ENCODE data around the gene GMPR. TPM values are rescaled to one million over a fixed set of nuclear protein-coding genes. Genes with fewer than 3 reads are reported as not detected.
A peak's percentile ranks its signal among the peaks of the same experiment; 100 is the strongest.

GMPR gene
- total RNA-seq, 2 experiments from 2014 or later, result not detected

- Histone ChIP-seq H3K4me1 (ENCODE audit: insufficient read depth, low read length, poor library complexity, severe bottlenecking) (peaks cover 3% of the 10 kb centered on the region), H3K36me3 (ENCODE audit: insufficient read depth, low read length) (no peaks in the 10 kb centered on the region), H3K79me2 (ENCODE audit: insufficient read depth, low read depth, low read length) (no peaks in the 10 kb centered on the region), H3K9me2 (ENCODE audit: insufficient read depth, low read length) (no peaks in the 10 kb centered on the region), H3K27ac (ENCODE audit: low read depth, low read length, poor library complexity, severe bottlenecking) (no peak overlapping the region), H4K20me1 (ENCODE audit: insufficient read depth, low read length) (no peaks in the 10 kb centered on the region), H3K4me2 (ENCODE audit: low read length) (no peak overlapping the region), H3K4me3 (ENCODE audit: low read depth, low read length, poor library complexity, severe bottlenecking) (no peak overlapping the region), H2AFZ (ENCODE audit: low read length) (no peak overlapping the region), H3K9me3 (ENCODE audit: low read length) (no peaks in the 10 kb centered on the region)
- DNase-seq (ENCODE audit: low spot score), result no peak
- CTCF ChIA-PET (ENCODE audit: unreplicated experiment), result no interaction called here
- TF ChIP-seq CTCF (conservative IDR thresholded peaks at IDR 0.05; ENCODE audit: low read length) (no peak), EZH2phosphoT487 (IDR thresholded peaks at IDR 0.05; ENCODE audit: borderline replicate concordance, low read depth, low read length) (no peak)
- intact Hi-C loops (cut with micrococcal nuclease; ENCODE audit: unreplicated experiment), result no loop called here
- POLR2A ChIA-PET, result no interaction called here
- no TSS peak for BruUV-seq (replicated peaks)
Measured at GRCh38 chr6:16314296-16314695, 75.9 kb downstream of the GMPR start.

GRCh38 chr6:16316741-16317251 lies 78.4 kb downstream of the GMPR start:
- Histone ChIP-seq H3K27ac (ENCODE audit: low read depth, low read length, poor library complexity, severe bottlenecking) (no peak overlapping the region), H3K79me2 (ENCODE audit: insufficient read depth, low read depth, low read length) (no peaks in the 10 kb centered on the region), H3K9me2 (ENCODE audit: insufficient read depth, low read length) (no peaks in the 10 kb centered on the region), H3K9me3 (ENCODE audit: low read length) (no peaks in the 10 kb centered on the region), H3K4me1 (ENCODE audit: insufficient read depth, low read length, poor library complexity, severe bottlenecking) (peaks cover 3% of the 10 kb centered on the region), H3K36me3 (ENCODE audit: insufficient read depth, low read length) (no peaks in the 10 kb centered on the region), H3K4me2 (ENCODE audit: low read length) (peak overlapping the region; percentile 41), H2AFZ (ENCODE audit: low read length) (no peak overlapping the region), H3K4me3 (ENCODE audit: low read depth, low read length, poor library complexity, severe bottlenecking) (no peak overlapping the region), H4K20me1 (ENCODE audit: insufficient read depth, low read length) (no peaks in the 10 kb centered on the region)
- CTCF ChIA-PET (ENCODE audit: unreplicated experiment), result interaction anchor here (0.6 kb wide), 1 partner anchor 38 kb away, joined by 3 read pairs; no protein-coding TSS in a partner anchor
- peak; percentile 47 for DNase-seq (ENCODE audit: low spot score)
- TF ChIP-seq CTCF (conservative IDR thresholded peaks at IDR 0.05; ENCODE audit: low read length) (peak; percentile 80), EZH2phosphoT487 (IDR thresholded peaks at IDR 0.05; ENCODE audit: borderline replicate concordance, low read depth, low read length) (no peak)
- no TSS peak for BruUV-seq (replicated peaks)
- POLR2A ChIA-PET, result interaction anchor here (0.7 kb wide), 4 partner anchors 19 to 933 kb away, joined by 3 to 5 read pairs (median 4); no protein-coding TSS in a partner anchor
- intact Hi-C loops (cut with micrococcal nuclease; ENCODE audit: unreplicated experiment), result no loop called here

- no TSS peak for BruUV-seq (replicated peaks)
Measured at GRCh38 chr6:16318538-16318937, 80.2 kb downstream of the GMPR start.

More at GRCh38 chr6:16318538-16318937, 80.2 kb downstream of the GMPR start:
- Histone ChIP-seq H4K20me1 (ENCODE audit: insufficient read depth, low read length) (no peaks in the 10 kb centered on the region), H3K36me3 (ENCODE audit: insufficient read depth, low read length) (no peaks in the 10 kb centered on the region), H3K27ac (ENCODE audit: low read depth, low read length, poor library complexity, severe bottlenecking) (no peak overlapping the region), H3K4me3 (ENCODE audit: low read depth, low read length, poor library complexity, severe bottlenecking) (no peak overlapping the region), H3K4me2 (ENCODE audit: low read length) (no peak overlapping the region), H3K9me2 (ENCODE audit: insufficient read depth, low read length) (no peaks in the 10 kb centered on the region), H3K9me3 (ENCODE audit: low read length) (no peaks in the 10 kb centered on the region), H3K79me2 (ENCODE audit: insufficient read depth, low read depth, low read length) (no peaks in the 10 kb centered on the region), H3K4me1 (ENCODE audit: insufficient read depth, low read length, poor library complexity, severe bottlenecking) (peaks cover 6% of the 10 kb centered on the region), H2AFZ (ENCODE audit: low read length) (no peak overlapping the region)
- ChIA-PET CTCF (ENCODE audit: unreplicated experiment) (no interaction called here), POLR2A (interaction anchor here (0.7 to 1.3 kb wide), 2 partner anchors 9 to 52 kb away, joined by 3 read pairs; no protein-coding TSS in a partner anchor)
- intact Hi-C loops (cut with micrococcal nuclease; ENCODE audit: unreplicated experiment), result no loop called here
- TF ChIP-seq CTCF (conservative IDR thresholded peaks at IDR 0.05; ENCODE audit: low read length), result no peak
- TF ChIP-seq EZH2phosphoT487 (IDR thresholded peaks at IDR 0.05; ENCODE audit: borderline replicate concordance, low read depth, low read length), result no peak
- no peak for DNase-seq (ENCODE audit: low spot score)

Data from OCI-LY7 (cell line).